ENCODE results near the gene STX1A.

- TF ChIP-seq SUZ12 (IDR thresholded peaks at IDR 0.05; ENCODE audit: extremely low read depth, insufficient read depth, insufficient read length): no peak
- TF ChIP-seq ZNF274 (IDR thresholded peaks at IDR 0.05; ENCODE audit: low read depth, low read length): no peak
Observed at GRCh38 chr7:73726083-73726466, 6.6 kb upstream of the STX1A start.
